PC-9 (cell line): ENCODE measurements around the gene ZSCAN10. TPM values are rescaled to one million over a fixed set of nuclear protein-coding genes. Genes with fewer than 3 reads are reported as not detected.

Experiments used
- BruUV-seq: library from RNA; stranded (reverse); fragments of 400-500 nt; replicated peaks from 2 replicates; lab custom pipeline; 2021; lab: Mats Ljungman, UMichigan
- CTCF ChIA-PET: fragments of 300-600 bp; sonication (Branson Sonifier 250); formaldehyde crosslinking; loops from one replicate; lab custom pipeline; 2022; ENCODE audit warnings: antibody characterized with exemption; lab: Charles Lee
- POLR2A ChIA-PET: fragments of 300-600 bp; sonication (Branson Sonifier 250); formaldehyde crosslinking; loops from one replicate; lab custom pipeline; 2022; ENCODE audit warnings: antibody characterized with exemption; ENCODE audit not compliant: unreplicated experiment; lab: Charles Lee
- DNase-seq, 2 experiments: peaks; one replicate each; pipeline versions ENCODE4 v3.0.0 to v3.0.0-alpha.2; 2015 to 2022; ENCODE audit warnings: mixed read lengths in 1 of 2
- H2AFZ ChIP-seq: fragments of 200-600 bp; sonication (generic); 2 replicates; pipeline ENCODE4 v1.8.1; 2017; ENCODE audit warnings: antibody characterized with exemption
- H3F3A ChIP-seq: fragments of 200-600 bp; sonication (generic); 2 replicates; pipeline ENCODE4 v1.8.1; 2017; ENCODE audit warnings: antibody characterized with exemption, mild to moderate bottlenecking, low read depth; ENCODE audit not compliant: insufficient read depth
- H3K27ac ChIP-seq: fragments of 200-600 bp; sonication (generic); 2 replicates; pipeline ENCODE4 v1.6.1; 2016; ENCODE audit warnings: mixed run types
- H3K27me3 ChIP-seq: fragments of 200-600 bp; sonication (generic); 2 replicates; pipeline ENCODE4 v1.6.1; 2016; ENCODE audit warnings: low read depth, mixed run types; ENCODE audit not compliant: insufficient read depth
- H3K36me3 ChIP-seq: fragments of 200-600 bp; sonication (generic); 2 replicates; pipeline ENCODE4 v1.6.1; 2016; ENCODE audit warnings: low read depth, mixed run types
- H3K4me1 ChIP-seq: fragments of 200-600 bp; sonication (generic); replicated peaks from 2 replicates; pipeline ENCODE4 v1.6.1; 2016; ENCODE audit warnings: mixed run types; ENCODE audit not compliant: insufficient read depth
- H3K4me2 ChIP-seq: fragments of 200-600 bp; sonication (generic); 2 replicates; pipeline ENCODE4 v1.6.1; 2017; ENCODE audit warnings: mixed run types
- H3K4me3 ChIP-seq: fragments of 200-600 bp; sonication (generic); 2 replicates; pipeline ENCODE4 v1.6.1; 2016; ENCODE audit warnings: mixed run types
- H3K79me2 ChIP-seq: fragments of 200-600 bp; sonication (generic); 2 replicates; pipeline ENCODE4 v1.6.1; 2017; ENCODE audit warnings: low read depth, mixed run types
- H3K9me2 ChIP-seq: fragments of 200-600 bp; sonication (generic); 2 replicates; pipeline ENCODE4 v1.8.1; 2017; ENCODE audit warnings: mild to moderate bottlenecking; ENCODE audit not compliant: insufficient read depth
- H3K9me3 ChIP-seq: fragments of 200-600 bp; sonication (generic); 2 replicates; pipeline ENCODE4 v1.8.1; 2016; ENCODE audit warnings: low read depth; ENCODE audit not compliant: insufficient read depth
- H4K20me1 ChIP-seq: fragments of 200-600 bp; sonication (generic); 2 replicates; pipeline ENCODE4 v1.8.1; 2017; ENCODE audit not compliant: insufficient read depth
- EZH2 ChIP-seq: fragments of 200-600 bp; sonication (generic); IDR thresholded peaks from 2 replicates; pipeline ENCODE4 v1.8.0; 2017; ENCODE audit warnings: antibody characterized with exemption, low read depth
- intact Hi-C: fragments of 100-400 bp; cut with micrococcal nuclease; formaldehyde crosslinking; loops from one replicate; pipeline ENCODE4 v1.10.0; 2022; ENCODE audit not compliant: unreplicated experiment
- total RNA-seq: library from RNA; stranded (reverse); gene quantifications from 2 replicates; pipeline ENCODE4 v1.2.3, GENCODE V29; 2021
- TF ChIP-seq, protein P1 (sequence below): fragments of 200-600 bp; sonication (generic); conservative IDR thresholded peaks from 2 replicates; pipeline ENCODE4 v1.6.1; 2017; ENCODE audit warnings: mixed run types, antibody characterized with exemption, mild to moderate bottlenecking, moderate library complexity

Gene ZSCAN10
- total RNA-seq, 1 experiment from 2014 or later = not detected

GRCh38 chr16:3095869-3096268 lies 3.2 kb downstream of the ZSCAN10 start:
- ChIA-PET CTCF (interaction anchor here (0.7 kb wide), 1 partner anchor 172 kb away, joined by 3 read pairs; no protein-coding TSS in a partner anchor), POLR2A (interaction anchor here (0.6 kb wide), 1 partner anchor 12 kb away, joined by 4 read pairs; no protein-coding TSS in a partner anchor)
- TF ChIP-seq EZH2 = no peak
- TF ChIP-seq, protein P1, sequence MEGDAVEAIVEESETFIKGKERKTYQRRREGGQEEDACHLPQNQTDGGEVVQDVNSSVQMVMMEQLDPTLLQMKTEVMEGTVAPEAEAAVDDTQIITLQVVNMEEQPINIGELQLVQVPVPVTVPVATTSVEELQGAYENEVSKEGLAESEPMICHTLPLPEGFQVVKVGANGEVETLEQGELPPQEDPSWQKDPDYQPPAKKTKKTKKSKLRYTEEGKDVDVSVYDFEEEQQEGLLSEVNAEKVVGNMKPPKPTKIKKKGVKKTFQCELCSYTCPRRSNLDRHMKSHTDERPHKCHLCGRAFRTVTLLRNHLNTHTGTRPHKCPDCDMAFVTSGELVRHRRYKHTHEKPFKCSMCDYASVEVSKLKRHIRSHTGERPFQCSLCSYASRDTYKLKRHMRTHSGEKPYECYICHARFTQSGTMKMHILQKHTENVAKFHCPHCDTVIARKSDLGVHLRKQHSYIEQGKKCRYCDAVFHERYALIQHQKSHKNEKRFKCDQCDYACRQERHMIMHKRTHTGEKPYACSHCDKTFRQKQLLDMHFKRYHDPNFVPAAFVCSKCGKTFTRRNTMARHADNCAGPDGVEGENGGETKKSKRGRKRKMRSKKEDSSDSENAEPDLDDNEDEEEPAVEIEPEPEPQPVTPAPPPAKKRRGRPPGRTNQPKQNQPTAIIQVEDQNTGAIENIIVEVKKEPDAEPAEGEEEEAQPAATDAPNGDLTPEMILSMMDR = peak; percentile 37; the same call in 1 of the 2 replicates
- no peaks in the 10 kb centered on the region for H3K36me3 ChIP-seq
- H2AFZ ChIP-seq = no peak overlapping the region
- H3K79me2 ChIP-seq = no peaks in the 10 kb centered on the region
- no peak for DNase-seq
- H3K9me3 ChIP-seq = no peaks in the 10 kb centered on the region
- no peak overlapping the region for H3K4me2 ChIP-seq
- intact Hi-C loops = no loop called here
- no peak overlapping the region for H3K27ac ChIP-seq
- H3K4me3 ChIP-seq = no peak overlapping the region
- H4K20me1 ChIP-seq = no peaks in the 10 kb centered on the region
- no TSS peak for BruUV-seq
- peaks cover 9% of the 10 kb centered on the region for H3F3A ChIP-seq
- no peaks in the 10 kb centered on the region for H3K9me2 ChIP-seq
- no peaks in the 10 kb centered on the region for H3K27me3 ChIP-seq
- peaks cover 5% of the 10 kb centered on the region; the same call in 1 of the 2 replicates for H3K4me1 ChIP-seq

GRCh38 chr16:3094289-3095027 lies 4.6 kb downstream of the ZSCAN10 start:
- no peaks in the 10 kb centered on the region for H4K20me1 ChIP-seq
- intact Hi-C loops = no loop called here
- H3K27ac ChIP-seq = no peak overlapping the region
- H3F3A ChIP-seq = peaks cover 4% of the 10 kb centered on the region
- TF ChIP-seq, protein P1 = peak; percentile 74
- no peak for TF ChIP-seq EZH2
- H3K27me3 ChIP-seq = no peaks in the 10 kb centered on the region
- POLR2A ChIA-PET = no interaction called here
- no peaks in the 10 kb centered on the region for H3K9me2 ChIP-seq
- H3K4me1 ChIP-seq = peaks cover 5% of the 10 kb centered on the region; the same call in 1 of the 2 replicates
- no peak overlapping the region for H3K4me2 ChIP-seq
- no TSS peak for BruUV-seq
- no peaks in the 10 kb centered on the region for H3K9me3 ChIP-seq
- CTCF ChIA-PET = interaction anchor here (0.6 kb wide), 1 partner anchor 80 kb away, joined by 3 read pairs; no protein-coding TSS in a partner anchor
- no peaks in the 10 kb centered on the region for H3K79me2 ChIP-seq
- no peak overlapping the region for H3K4me3 ChIP-seq
- no peaks in the 10 kb centered on the region for H3K36me3 ChIP-seq
- no peak overlapping the region for H2AFZ ChIP-seq
- peak in 1 of 2 experiments; percentile 31 for DNase-seq

- DNase-seq = no peak
- ChIA-PET CTCF (no interaction called here), POLR2A (no interaction called here)
- no TSS peak for BruUV-seq
- H3K4me2 ChIP-seq = no peak overlapping the region
- H4K20me1 ChIP-seq = no peaks in the 10 kb centered on the region
- no peaks in the 10 kb centered on the region for H3K9me3 ChIP-seq
- peaks cover 5% of the 10 kb centered on the region; the same call in 1 of the 2 replicates for H3K4me1 ChIP-seq
- no peaks in the 10 kb centered on the region for H3K36me3 ChIP-seq
- no peak overlapping the region for H2AFZ ChIP-seq
- no peaks in the 10 kb centered on the region for H3K9me2 ChIP-seq
- intact Hi-C loops = no loop called here
- H3F3A ChIP-seq = no peaks in the 10 kb centered on the region; the same call in none of the 2 replicates
- TF ChIP-seq, protein P1 = no peak
- TF ChIP-seq EZH2 = no peak
- no peak overlapping the region for H3K27ac ChIP-seq
- H3K4me3 ChIP-seq = no peak overlapping the region
- H3K79me2 ChIP-seq = no peaks in the 10 kb centered on the region
- H3K27me3 ChIP-seq = no peaks in the 10 kb centered on the region
Observed at GRCh38 chr16:3092501-3092941, 6.6 kb downstream of the ZSCAN10 start.
